ENCODE results near the gene BMP7. TPM values are rescaled to one million over a fixed set of nuclear protein-coding genes. Genes with fewer than 3 reads are reported as not detected.

The BMP7 gene
- total and polyA plus RNA-seq, 2 experiments from 2014 or later = 15.9 to 22.8 TPM

- H3K27ac Mint-ChIP-seq = no peak overlapping the region
- peaks cover 27% of the 10 kb centered on the region for H3K36me3 Mint-ChIP-seq (ENCODE audit: low read depth)
- ATAC-seq (no peak), DNase-seq (ENCODE audit: low spot score) (no peak)
- peaks cover 6% of the 10 kb centered on the region for H3K27me3 Mint-ChIP-seq (ENCODE audit: insufficient read depth, low read depth, poor library complexity)
- no peak overlapping the region for H3K4me3 Mint-ChIP-seq
- H3K4me1 Mint-ChIP-seq = peaks cover 12% of the 10 kb centered on the region
- no peaks in the 10 kb centered on the region for H3K36me3 ChIP-seq (ENCODE audit: insufficient read depth)
- H3K9me3 Mint-ChIP-seq = peaks cover 27% of the 10 kb centered on the region
- H3K27me3 ChIP-seq (ENCODE audit: insufficient read depth) = no peaks in the 10 kb centered on the region
- peaks cover 15% of the 10 kb centered on the region for H3K4me1 ChIP-seq (ENCODE audit: insufficient read depth)
- no peak overlapping the region for H3K27ac ChIP-seq (ENCODE audit: low read depth)
- no peak overlapping the region for H3K4me2 ChIP-seq
- H3K79me2 ChIP-seq (replicated peaks; ENCODE audit: insufficient read depth) = peaks cover 8% of the 10 kb centered on the region; the same call in 1 of the 2 replicates
- peaks cover 3% of the 10 kb centered on the region; the same call in 1 of the 2 replicates for H3K9me2 ChIP-seq (ENCODE audit: insufficient read depth)
- H2AFZ ChIP-seq = no peak overlapping the region
- no peaks in the 10 kb centered on the region for H4K20me1 ChIP-seq (replicated peaks; ENCODE audit: insufficient read depth)
- no peaks in the 10 kb centered on the region for H3F3A ChIP-seq (replicated peaks; ENCODE audit: low read depth)
- no peak for TF ChIP-seq REST (IDR thresholded peaks at IDR 0.05; ENCODE audit: unreplicated experiment)
- no peak for TF ChIP-seq CTCF (conservative IDR thresholded peaks at IDR 0.05; ENCODE audit: low read depth in 2 of 2)
- H3K4me3 ChIP-seq = no peak overlapping the region
Observed at GRCh38 chr20:57236813-57237584, 29.4 kb downstream of the BMP7 start.

GRCh38 chr20:57234556-57235251, 31.7 kb downstream of the BMP7 start:
- peaks cover 21% of the 10 kb centered on the region for H3K36me3 Mint-ChIP-seq (ENCODE audit: low read depth)
- Histone ChIP-seq H3K36me3 (ENCODE audit: insufficient read depth) (no peaks in the 10 kb centered on the region), H4K20me1 (replicated peaks; ENCODE audit: insufficient read depth) (no peaks in the 10 kb centered on the region), H3K4me2 (no peak overlapping the region), H3K27me3 (ENCODE audit: insufficient read depth) (no peaks in the 10 kb centered on the region), H3K79me2 (replicated peaks; ENCODE audit: insufficient read depth) (peaks cover 13% of the 10 kb centered on the region; the same call in 1 of the 2 replicates), H3K4me3 (no peak overlapping the region), H3K27ac (ENCODE audit: low read depth) (no peak overlapping the region), H3K9me2 (ENCODE audit: insufficient read depth) (peaks cover 3% of the 10 kb centered on the region; the same call in 1 of the 2 replicates), H3K4me1 (ENCODE audit: insufficient read depth) (peaks cover 22% of the 10 kb centered on the region), H3F3A (replicated peaks; ENCODE audit: low read depth) (no peaks in the 10 kb centered on the region), H2AFZ (no peak overlapping the region)
- H3K9me3 Mint-ChIP-seq = peaks cover 20% of the 10 kb centered on the region
- no peak overlapping the region for H3K4me3 Mint-ChIP-seq
- peaks cover 8% of the 10 kb centered on the region for H3K27me3 Mint-ChIP-seq (ENCODE audit: insufficient read depth, low read depth, poor library complexity)
- H3K27ac Mint-ChIP-seq = no peak overlapping the region
- no peak for DNase-seq (ENCODE audit: low spot score)
- TF ChIP-seq EZH2 (IDR thresholded peaks at IDR 0.05; ENCODE audit: low read depth, unreplicated experiment) (no peak), REST (IDR thresholded peaks at IDR 0.05; ENCODE audit: unreplicated experiment) (no peak)
- peaks cover 27% of the 10 kb centered on the region for H3K4me1 Mint-ChIP-seq
- ATAC-seq = no peak

Measured in GM23338 (cell line).